H1 (cell line): ENCODE data around the gene RTEL1. TPM values are rescaled to one million over a fixed set of nuclear protein-coding genes. Genes with fewer than 3 reads are reported as not detected.

ENCODE experiments used
- BCL11A ChIP-seq, 2 experiments: IDR thresholded peaks; one replicate each; pipeline ENCODE4 v1.6.1; 2011; ENCODE audit warnings: low read depth in 2 of 2, low read length in 2 of 2, mild to moderate bottlenecking in 2 of 2
- BRCA1 ChIP-seq: IDR thresholded peaks from 2 replicates; pipeline ENCODE4 v1.6.1; 2012; ENCODE audit warnings: low read depth, low read length, improper control_type of control experiment
- CBX5 ChIP-seq: fragments of 300-800, 300-1000 bp; sonication (generic); IDR thresholded peaks from 2 replicates; pipeline ENCODE4 v1.7.1; 2016; ENCODE audit warnings: antibody characterized with exemption, low read length, low read depth
- CHD2 ChIP-seq: IDR thresholded peaks from 2 replicates; pipeline ENCODE4 v1.6.1; 2012; ENCODE audit warnings: low read length, improper control_type of control experiment
- CREB1 ChIP-seq: IDR thresholded peaks from 2 replicates; pipeline ENCODE4 v1.6.1; 2012; ENCODE audit warnings: inconsistent platforms
- CTBP2 ChIP-seq: IDR thresholded peaks from 2 replicates; pipeline ENCODE4 v1.7.0; 2011; ENCODE audit warnings: borderline replicate concordance, mild to moderate bottlenecking, moderate library complexity, mixed read lengths, low read length; ENCODE audit not compliant: insufficient read depth, insufficient read length
- HDAC2 ChIP-seq, 2 experiments: fragments of 300-600 bp in 1 of 2; sonication (generic) in 1 of 2; IDR thresholded peaks; 2 replicates each; pipeline ENCODE4 v1.6.1; 2011 to 2012; ENCODE audit warnings: low read depth in 2 of 2, low read length in 2 of 2, mild to moderate bottlenecking in 2 of 2, moderate library complexity in 2 of 2, borderline replicate concordance in 1 of 2, inconsistent platforms in 1 of 2
- JUN ChIP-seq: IDR thresholded peaks from 2 replicates; pipeline ENCODE4 v1.6.1; 2011; ENCODE audit warnings: low read depth, mild to moderate bottlenecking, improper control_type of control experiment, low read length
- NANOG ChIP-seq: IDR thresholded peaks from 2 replicates; pipeline ENCODE4 v1.6.1; 2011; ENCODE audit warnings: low read length, low read depth, mild to moderate bottlenecking, inconsistent platforms; ENCODE audit not compliant: insufficient read depth, poor library complexity, severe bottlenecking
- NRF1 ChIP-seq: IDR thresholded peaks from 2 replicates; pipeline ENCODE4 v1.6.1; 2011; ENCODE audit warnings: mild to moderate bottlenecking, low read depth, low read length, improper control_type of control experiment
- PHF8 ChIP-seq: fragments of 200-600 bp; sonication (generic); conservative IDR thresholded peaks from 2 replicates; pipeline ENCODE4 v1.7.1; 2012; ENCODE audit warnings: low read depth, mild to moderate bottlenecking, inconsistent platforms, low read length, moderate library complexity
- POLR2A ChIP-seq, 2 experiments: IDR thresholded peaks; 1 replicate in 1 of 2; 2 replicates in 1 of 2; pipeline ENCODE4 v1.6.1; 2011; ENCODE audit warnings: low read depth in 2 of 2, low read length in 2 of 2, mild to moderate bottlenecking in 2 of 2; ENCODE audit errors: control extremely low read depth in 1 of 2
- POU5F1 ChIP-seq: IDR thresholded peaks from 2 replicates; pipeline ENCODE4 v1.6.1; 2011; ENCODE audit warnings: low read depth, mild to moderate bottlenecking, low read length, moderate library complexity
- RAD21 ChIP-seq, 2 experiments: IDR thresholded peaks in 1 of 2; conservative IDR thresholded peaks in 1 of 2; 2 replicates each; pipeline ENCODE4 v1.6.1; 2011; ENCODE audit warnings: low read depth in 2 of 2, low read length in 2 of 2, improper control_type of control experiment in 1 of 2, inconsistent platforms in 1 of 2, mild to moderate bottlenecking in 1 of 2, moderate library complexity in 1 of 2
- RBBP5 ChIP-seq: IDR thresholded peaks from 2 replicates; pipeline ENCODE4 v1.7.1; 2012; ENCODE audit warnings: low read depth, mild to moderate bottlenecking, inconsistent platforms, low read length, moderate library complexity, borderline replicate concordance
- RXRA ChIP-seq: IDR thresholded peaks from 2 replicates; pipeline ENCODE4 v1.6.1; 2011; ENCODE audit warnings: low read depth, mild to moderate bottlenecking, low read length, moderate library complexity; ENCODE audit not compliant: insufficient read depth
- SIN3A ChIP-seq, 2 experiments: IDR thresholded peaks in 1 of 2; conservative IDR thresholded peaks in 1 of 2; 2 replicates each; pipeline ENCODE4 v1.6.1; 2011 to 2012; ENCODE audit warnings: low read length in 2 of 2, improper control_type of control experiment in 1 of 2, low read depth in 1 of 2, mild to moderate bottlenecking in 1 of 2
- SP1 ChIP-seq: IDR thresholded peaks from 2 replicates; pipeline ENCODE4 v1.6.1; 2011; ENCODE audit warnings: low read depth, low read length
- SP2 ChIP-seq: IDR thresholded peaks from 2 replicates; pipeline ENCODE4 v1.6.1; 2012; ENCODE audit warnings: mild to moderate bottlenecking, low read length, inconsistent platforms
- SP4 ChIP-seq: IDR thresholded peaks from 2 replicates; pipeline ENCODE4 v1.6.1; 2012; ENCODE audit warnings: low read length, inconsistent platforms
- TAF1 ChIP-seq: IDR thresholded peaks from 2 replicates; pipeline ENCODE4 v1.6.1; 2011; ENCODE audit warnings: mild to moderate bottlenecking, low read depth, low read length
- TBP ChIP-seq: IDR thresholded peaks from 2 replicates; pipeline ENCODE4 v1.6.1; 2011; ENCODE audit warnings: low read depth, low read length, improper control_type of control experiment
- polyA plus RNA-seq, 7 experiments: library from polyadenylated mRNA; depleted of rRNA in 3 of 7; stranded (reverse) in 5 of 7; unstranded in 2 of 7; fragments of >200 nt in 5 of 7; fragments of 200-250 nt in 2 of 7; gene quantifications; 1 replicate in 5 of 7; 2 replicates in 1 of 7; 4 replicates in 1 of 7; pipeline versions ENCODE4 v1.2.1 to v1.2.3, GENCODE V29; 2011 to 2013; ENCODE audit warnings: missing spikeins in 2 of 7, mixed read lengths in 2 of 7
- total RNA-seq: library from RNA; stranded (reverse); fragmentation: NEBNext Ultra II Directional; extraction: Animal tissue kit (Norgen Biotek cat#: 25700); gene quantifications from 2 replicates; pipeline ENCODE4 v1.2.1, GENCODE V29; 2021
- TF ChIP-seq, protein P1 (sequence below): IDR thresholded peaks from 2 replicates; pipeline ENCODE4 v1.6.1; 2012; ENCODE audit warnings: inconsistent platforms

RTEL1 gene
- total and polyA plus RNA-seq, 2 of the 8 experiments (the other 6 are each of a cell fraction or from before 2014, with no cell fraction given): 16.2 to 37.1 TPM

GRCh38 chr20:63653041-63653973, 4.8 kb upstream of the RTEL1 start, which contains the start of gene STMN3 (continued):
- TF ChIP-seq PHF8 (0 out of 2 replicates have a peak, but pooled peaks have one; percentile 3), POU5F1 (no peak), TBP (0 out of 2 replicates have a peak, but pooled peaks have one; percentile 30), NANOG (peak; percentile 24), BCL11A (IDR thresholded peaks at IDR 0.05; ENCODE audit: low read depth in 2 of 2, low read length in 2 of 2) (no peak), RXRA (no peak), SP2 (no peak), CTBP2 (peak; percentile 85), RAD21 (IDR thresholded peaks at IDR 0.05 in 1 of 2, conservative IDR thresholded peaks at IDR 0.05 in 1 of 2; ENCODE audit: low read depth in 2 of 2, low read length in 2 of 2) (peak in 1 of 2 experiments; percentile 15; a peak in 1 of 4 replicates), NRF1 (no peak), CBX5 (no peak), POLR2A (IDR thresholded peaks at IDR 0.05; ENCODE audit: control extremely low read depth in 1 of 2, low read depth in 2 of 2, low read length in 2 of 2) (no peak; a peak in 1 of 3 replicates), SP1 (0 out of 2 replicates have a peak, but pooled peaks have one; percentile 42), RBBP5 (peak; percentile 41; the same call in 1 of the 2 replicates), CHD2 (0 out of 2 replicates have a peak, but pooled peaks have one; percentile 45), CREB1 (peak; percentile 8; the same call in 1 of the 2 replicates), TAF1 (peak; percentile 56), BRCA1 (no peak), JUN (no peak), HDAC2 (IDR thresholded peaks at IDR 0.05; ENCODE audit: borderline replicate concordance in 1 of 2, low read depth in 2 of 2, low read length in 2 of 2) (peak; percentile 82 to 93; a peak in 2 of 4 replicates), SP4 (0 out of 2 replicates have a peak, but pooled peaks have one; percentile 34), SIN3A (conservative IDR thresholded peaks at IDR 0.05 in 1 of 2, IDR thresholded peaks at IDR 0.05 in 1 of 2; ENCODE audit: low read depth in 1 of 2, low read length in 2 of 2) (peak; percentile 97)
- TF ChIP-seq, protein P1, sequence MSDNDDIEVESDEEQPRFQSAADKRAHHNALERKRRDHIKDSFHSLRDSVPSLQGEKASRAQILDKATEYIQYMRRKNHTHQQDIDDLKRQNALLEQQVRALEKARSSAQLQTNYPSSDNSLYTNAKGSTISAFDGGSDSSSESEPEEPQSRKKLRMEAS: peak; percentile 56
- TF ChIP-seq, all 59 proteins: peak for 18
